ENCODE measurements around the gene OLFM3. TPM values are rescaled to one million over a fixed set of nuclear protein-coding genes. Genes with fewer than 3 reads are reported as not detected.

Gene OLFM3
- total RNA-seq, 2 experiments from 2014 or later: not detected

DNA sequence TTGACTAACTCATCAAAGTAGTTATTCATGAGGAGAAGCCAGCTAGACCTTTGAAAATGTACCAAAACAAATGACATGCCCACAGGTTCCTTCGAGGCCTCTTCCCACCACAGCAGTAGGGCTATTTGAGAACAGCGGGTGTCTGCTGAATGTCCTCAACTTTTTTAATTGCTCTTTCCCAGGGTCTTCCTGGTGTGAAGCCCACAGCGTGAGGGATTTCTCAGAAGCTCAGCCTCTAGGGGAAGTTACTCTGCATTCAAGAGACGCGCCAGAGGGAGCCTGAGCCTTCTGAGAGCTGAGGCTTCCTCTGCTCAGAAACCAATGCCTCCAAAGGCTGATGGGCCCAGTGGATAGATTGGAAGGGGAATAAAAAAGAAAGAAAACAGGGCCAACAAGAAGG, 153.6 kb downstream of the OLFM3 start:
- ChIA-PET CTCF (no interaction called here), POLR2A (no interaction called here)
- H3K4me1 Mint-ChIP-seq: no peaks in the 10 kb centered on the region
- ATAC-seq (no peak), DNase-seq (no peak)
- no peaks in the 10 kb centered on the region for H3K9me3 Mint-ChIP-seq (ENCODE audit: low read depth)
- intact Hi-C loops (cut with DNase I, micrococcal nuclease): no loop called here
- peaks cover 10% of the 10 kb centered on the region for H3K27me3 Mint-ChIP-seq
- H3K27ac Mint-ChIP-seq: no peak overlapping the region
- no peak overlapping the region for H3K4me3 Mint-ChIP-seq
- H3K36me3 Mint-ChIP-seq (ENCODE audit: low read depth): no peaks in the 10 kb centered on the region

DNA sequence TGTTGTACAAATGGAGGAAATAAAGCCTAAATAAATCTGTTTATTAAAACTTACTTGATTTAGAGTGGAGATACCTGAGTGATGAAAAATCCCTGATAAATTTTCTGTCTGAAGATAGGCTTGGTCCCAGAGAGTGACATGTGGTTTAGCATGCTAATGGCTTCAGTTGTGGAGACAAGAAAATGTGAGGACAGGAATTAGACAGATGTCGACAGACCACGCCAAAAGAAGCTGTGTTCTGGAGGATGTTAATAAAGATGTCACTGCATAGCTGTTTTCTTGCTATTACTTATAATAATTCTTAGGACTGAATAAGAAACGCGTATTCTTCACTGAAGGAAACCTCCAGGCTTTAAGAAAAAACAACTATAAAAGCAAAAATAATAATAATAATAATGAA, 154.9 kb downstream of the OLFM3 start:
- DNase-seq (no peak), ATAC-seq (no peak)
- Mint-ChIP-seq H3K27ac (no peak overlapping the region), H3K4me1 (no peaks in the 10 kb centered on the region), H3K36me3 (ENCODE audit: low read depth) (no peaks in the 10 kb centered on the region), H3K4me3 (no peak overlapping the region), H3K9me3 (ENCODE audit: low read depth) (no peaks in the 10 kb centered on the region), H3K27me3 (peaks cover 10% of the 10 kb centered on the region)
- ChIA-PET POLR2A (no interaction called here), CTCF (no interaction called here)
- intact Hi-C loops (cut with DNase I, micrococcal nuclease): no loop called here

GRCh38 chr1:101835988-101836387, 160.7 kb downstream of the OLFM3 start:
- DNase-seq (no peak), ATAC-seq (no peak)
- Mint-ChIP-seq H3K9me3 (ENCODE audit: low read depth) (no peaks in the 10 kb centered on the region), H3K4me1 (no peaks in the 10 kb centered on the region), H3K36me3 (ENCODE audit: low read depth) (no peaks in the 10 kb centered on the region), H3K4me3 (no peak overlapping the region), H3K27ac (no peak overlapping the region), H3K27me3 (peaks cover 2% of the 10 kb centered on the region)
- intact Hi-C loops (cut with DNase I, micrococcal nuclease): no loop called here
- ChIA-PET POLR2A (interaction anchor here (0.6 kb wide), 1 partner anchor 72 kb away, joined by 3 read pairs; no protein-coding TSS in a partner anchor), CTCF (interaction anchor here (0.9 to 1.4 kb wide), 2 partner anchors 13 to 36 kb away, joined by 3 to 4 read pairs; no protein-coding TSS in a partner anchor)

GRCh38 chr1:101833312-101833711, 163.4 kb downstream of the OLFM3 start:
- ChIA-PET CTCF (no interaction called here), POLR2A (interaction anchor here (0.7 kb wide), 1 partner anchor 83 kb away, joined by 3 read pairs; no protein-coding TSS in a partner anchor)
- ATAC-seq (no peak), DNase-seq (no peak)
- H3K27ac Mint-ChIP-seq: no peak overlapping the region
- H3K4me1 Mint-ChIP-seq: no peaks in the 10 kb centered on the region
- peaks cover 2% of the 10 kb centered on the region for H3K27me3 Mint-ChIP-seq
- no peaks in the 10 kb centered on the region for H3K9me3 Mint-ChIP-seq (ENCODE audit: low read depth)
- intact Hi-C loops (cut with DNase I, micrococcal nuclease): no loop called here
- H3K4me3 Mint-ChIP-seq: no peak overlapping the region
- H3K36me3 Mint-ChIP-seq (ENCODE audit: low read depth): no peaks in the 10 kb centered on the region

GRCh38 chr1:101826416-101826815, 170.3 kb downstream of the OLFM3 start:
- no peak overlapping the region for H3K4me3 Mint-ChIP-seq
- intact Hi-C loops (cut with DNase I, micrococcal nuclease): no loop called here
- H3K27ac Mint-ChIP-seq: no peak overlapping the region
- H3K4me1 Mint-ChIP-seq: no peaks in the 10 kb centered on the region
- DNase-seq (no peak), ATAC-seq (no peak)
- H3K9me3 Mint-ChIP-seq (ENCODE audit: low read depth): no peaks in the 10 kb centered on the region
- H3K27me3 Mint-ChIP-seq: no peaks in the 10 kb centered on the region
- no peaks in the 10 kb centered on the region for H3K36me3 Mint-ChIP-seq (ENCODE audit: low read depth)
- ChIA-PET CTCF (no interaction called here), POLR2A (interaction anchor here (0.6 kb wide), 1 partner anchor 926 kb away, joined by 3 read pairs; no protein-coding TSS in a partner anchor)

- POLR2A ChIA-PET: no interaction called here
- Mint-ChIP-seq H3K4me3 (no peak overlapping the region), H3K4me1 (no peaks in the 10 kb centered on the region), H3K9me3 (ENCODE audit: low read depth) (no peaks in the 10 kb centered on the region), H3K27me3 (peaks cover 2% of the 10 kb centered on the region), H3K36me3 (ENCODE audit: low read depth) (no peaks in the 10 kb centered on the region), H3K27ac (no peak overlapping the region)
- CTCF ChIA-PET: interaction anchor here (0.7 kb wide), 1 partner anchor 318 kb away, joined by 5 read pairs; no protein-coding TSS in a partner anchor
- intact Hi-C loops (cut with DNase I, micrococcal nuclease): no loop called here
- ATAC-seq (no peak), DNase-seq (no peak)
Measured at GRCh38 chr1:101820071-101820470, 176.7 kb downstream of the OLFM3 start.

GRCh38 chr1:101816262-101816661, 180.5 kb downstream of the OLFM3 start:
- Mint-ChIP-seq H3K36me3 (ENCODE audit: low read depth) (no peaks in the 10 kb centered on the region), H3K27ac (no peak overlapping the region), H3K9me3 (ENCODE audit: low read depth) (no peaks in the 10 kb centered on the region), H3K27me3 (peaks cover 2% of the 10 kb centered on the region), H3K4me1 (no peaks in the 10 kb centered on the region), H3K4me3 (no peak overlapping the region)
- ATAC-seq (no peak), DNase-seq (no peak)
- ChIA-PET CTCF (no interaction called here), POLR2A (no interaction called here)
- intact Hi-C loops (cut with DNase I, micrococcal nuclease): no loop called here

- ATAC-seq: no peak
- no peaks in the 10 kb centered on the region for H3K36me3 Mint-ChIP-seq (ENCODE audit: low read depth)
- no peaks in the 10 kb centered on the region for H3K9me3 Mint-ChIP-seq (ENCODE audit: low read depth)
- POLR2A ChIA-PET: no interaction called here
- no peak for DNase-seq
- no peak overlapping the region for H3K27ac Mint-ChIP-seq
- peaks cover 2% of the 10 kb centered on the region for H3K27me3 Mint-ChIP-seq
- CTCF ChIA-PET: no interaction called here
- H3K4me1 Mint-ChIP-seq: no peaks in the 10 kb centered on the region
- no peak overlapping the region for H3K4me3 Mint-ChIP-seq
- intact Hi-C loops (cut with DNase I, micrococcal nuclease): no loop called here
Measured at GRCh38 chr1:101798417-101798816, 198.3 kb downstream of the OLFM3 start.

DNA sequence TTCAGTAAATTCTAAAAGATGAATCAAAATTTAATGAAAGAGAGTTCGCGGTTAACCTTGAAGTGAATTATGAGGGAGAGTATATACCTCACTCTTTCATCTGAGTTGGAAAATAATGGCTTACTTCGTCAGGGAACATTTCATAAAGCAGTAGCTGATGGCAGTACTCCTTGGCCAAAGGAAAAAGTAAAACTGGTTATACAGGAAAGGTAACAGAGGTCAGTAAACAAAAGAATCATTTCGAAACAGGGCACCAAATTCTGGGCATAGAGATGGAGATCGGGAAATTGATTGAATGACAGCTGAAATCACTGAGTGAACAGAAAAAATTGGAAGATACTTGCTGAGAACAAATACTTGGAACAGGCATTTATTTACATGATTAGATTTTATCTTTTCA, 199.0 kb downstream of the OLFM3 start:
- Mint-ChIP-seq H3K9me3 (ENCODE audit: low read depth) (no peaks in the 10 kb centered on the region), H3K36me3 (ENCODE audit: low read depth) (no peaks in the 10 kb centered on the region), H3K27ac (no peak overlapping the region), H3K27me3 (peaks cover 2% of the 10 kb centered on the region), H3K4me1 (no peaks in the 10 kb centered on the region), H3K4me3 (no peak overlapping the region)
- ChIA-PET CTCF (no interaction called here), POLR2A (no interaction called here)
- intact Hi-C loops (cut with DNase I, micrococcal nuclease): no loop called here
- ATAC-seq (no peak), DNase-seq (no peak)

GRCh38 chr1:101781201-101781831, 215.4 kb downstream of the OLFM3 start:
- no peak overlapping the region for H3K27ac Mint-ChIP-seq
- intact Hi-C loops (cut with DNase I, micrococcal nuclease): no loop called here
- no peaks in the 10 kb centered on the region for H3K4me1 Mint-ChIP-seq
- ChIA-PET CTCF (no interaction called here), POLR2A (interaction anchor here (0.6 kb wide), 1 partner anchor 161 kb away, joined by 3 read pairs; no protein-coding TSS in a partner anchor)
- DNase-seq (no peak), ATAC-seq (no peak)
- no peaks in the 10 kb centered on the region for H3K9me3 Mint-ChIP-seq (ENCODE audit: low read depth)
- H3K36me3 Mint-ChIP-seq (ENCODE audit: low read depth): no peaks in the 10 kb centered on the region
- no peak overlapping the region for H3K4me3 Mint-ChIP-seq
- H3K27me3 Mint-ChIP-seq: peaks cover 3% of the 10 kb centered on the region

GRCh38 chr1:101769520-101769919, 227.2 kb downstream of the OLFM3 start:
- Mint-ChIP-seq H3K36me3 (ENCODE audit: low read depth) (no peaks in the 10 kb centered on the region), H3K27ac (no peak overlapping the region), H3K27me3 (no peaks in the 10 kb centered on the region), H3K9me3 (ENCODE audit: low read depth) (no peaks in the 10 kb centered on the region), H3K4me3 (no peak overlapping the region), H3K4me1 (no peaks in the 10 kb centered on the region)
- DNase-seq (no peak), ATAC-seq (no peak)
- ChIA-PET CTCF (no interaction called here), POLR2A (no interaction called here)
- intact Hi-C loops (cut with DNase I, micrococcal nuclease): no loop called here

- Mint-ChIP-seq H3K27ac (no peak overlapping the region), H3K4me3 (no peak overlapping the region), H3K36me3 (ENCODE audit: low read depth) (no peaks in the 10 kb centered on the region), H3K9me3 (ENCODE audit: low read depth) (no peaks in the 10 kb centered on the region), H3K27me3 (peaks cover 2% of the 10 kb centered on the region), H3K4me1 (no peaks in the 10 kb centered on the region)
- intact Hi-C loops (cut with DNase I, micrococcal nuclease): no loop called here
- POLR2A ChIA-PET: no interaction called here
- ATAC-seq (no peak), DNase-seq (no peak)
- CTCF ChIA-PET: no interaction called here
Measured at GRCh38 chr1:101757985-101758384, 238.7 kb downstream of the OLFM3 start.

Data from activated CD4-positive, alpha-beta T cell treated with anti-CD3 and anti-CD28 coated beads for 36 hours (primary cell).